Ishikawa (cell line): ENCODE results near the gene BMERB1.

Experiments
- CEBPB ChIP-seq: IDR thresholded peaks from 2 replicates; pipeline ENCODE4 v1.6.1; 2012
- CREB1 ChIP-seq: IDR thresholded peaks from 2 replicates; pipeline ENCODE4 v1.6.1; 2012; ENCODE audit warnings: low read depth
- EGR1 ChIP-seq: IDR thresholded peaks from 2 replicates; pipeline ENCODE4 v1.6.1; 2012
- EP300 ChIP-seq: IDR thresholded peaks from 2 replicates; pipeline ENCODE4 v1.6.1; 2012; ENCODE audit warnings: borderline replicate concordance
- FOXM1 ChIP-seq: IDR thresholded peaks from 2 replicates; pipeline ENCODE4 v1.6.1; 2012; ENCODE audit warnings: low read depth, borderline replicate concordance
- MAX ChIP-seq: IDR thresholded peaks from 2 replicates; pipeline ENCODE4 v1.6.1; 2012
- NFIC ChIP-seq: IDR thresholded peaks from 2 replicates; pipeline ENCODE4 v1.6.1; 2012
- RAD21 ChIP-seq: IDR thresholded peaks from 2 replicates; pipeline ENCODE4 v1.6.1; 2012; ENCODE audit warnings: low read depth
- REST ChIP-seq: IDR thresholded peaks from 2 replicates; pipeline ENCODE4 v1.6.1; 2012; ENCODE audit warnings: low read depth, mild to moderate bottlenecking
- TAF1 ChIP-seq: IDR thresholded peaks from 2 replicates; pipeline ENCODE4 v1.6.1; 2012; ENCODE audit warnings: low read depth, mild to moderate bottlenecking
- TCF12 ChIP-seq: IDR thresholded peaks from 2 replicates; pipeline ENCODE4 v1.6.1; 2012; ENCODE audit warnings: low read depth
- TEAD4 ChIP-seq: IDR thresholded peaks from 2 replicates; pipeline ENCODE4 v1.6.1; 2012
- USF1 ChIP-seq: IDR thresholded peaks from 2 replicates; pipeline ENCODE4 v1.6.1; 2012
- YY1 ChIP-seq: IDR thresholded peaks from 2 replicates; pipeline ENCODE4 v1.6.1; 2012; ENCODE audit warnings: low read depth
- ZBTB7A ChIP-seq: IDR thresholded peaks from 2 replicates; pipeline ENCODE4 v1.6.1; 2012; ENCODE audit warnings: low read depth

The BMERB1 gene

GRCh38 chr16:15592324-15592723 is 157.9 kb downstream of the BMERB1 start:
- no peak for TF ChIP-seq TAF1
- TF ChIP-seq EP300 = no peak
- no peak for TF ChIP-seq ZBTB7A
- TF ChIP-seq TCF12 = no peak
- no peak for TF ChIP-seq MAX
- no peak for TF ChIP-seq RAD21
- no peak for TF ChIP-seq CREB1
- no peak for TF ChIP-seq REST
- TF ChIP-seq CEBPB = no peak
- no peak for TF ChIP-seq YY1

- no peak for TF ChIP-seq TAF1
- no peak for TF ChIP-seq REST
- no peak for TF ChIP-seq MAX
Measured at GRCh38 chr16:15593235-15593634, 158.8 kb downstream of the BMERB1 start.

GRCh38 chr16:15594711-15595320 is 160.4 kb downstream of the BMERB1 start:
- TF ChIP-seq RAD21 (no peak), NFIC (no peak), FOXM1 (no peak), EP300 (no peak), YY1 (no peak), TAF1 (no peak), TEAD4 (no peak), USF1 (no peak), TCF12 (no peak), EGR1 (no peak), REST (no peak), CEBPB (no peak)

GRCh38 chr16:15597135-15597534 is 162.7 kb downstream of the BMERB1 start:
- TF ChIP-seq TCF12 (no peak), USF1 (no peak), REST (no peak), EGR1 (no peak), CREB1 (no peak), FOXM1 (no peak), NFIC (no peak), YY1 (no peak), ZBTB7A (no peak), TAF1 (no peak), RAD21 (no peak), EP300 (no peak), TEAD4 (no peak), MAX (no peak), CEBPB (no peak)
